GM21447 (cell line): Measurements from ENCODE around the gene NPC1.

Experiments
- ATAC-seq: cut with Tn5 transposase; IDR thresholded peaks from one replicate; pipeline ENCODE4 v1.9.1; 2021; ENCODE audit not compliant: unreplicated experiment

The NPC1 gene

GRCh38 chr18:23609390-23610023, 23.2 kb upstream of the NPC1 start:
- no peak for ATAC-seq

DNA sequence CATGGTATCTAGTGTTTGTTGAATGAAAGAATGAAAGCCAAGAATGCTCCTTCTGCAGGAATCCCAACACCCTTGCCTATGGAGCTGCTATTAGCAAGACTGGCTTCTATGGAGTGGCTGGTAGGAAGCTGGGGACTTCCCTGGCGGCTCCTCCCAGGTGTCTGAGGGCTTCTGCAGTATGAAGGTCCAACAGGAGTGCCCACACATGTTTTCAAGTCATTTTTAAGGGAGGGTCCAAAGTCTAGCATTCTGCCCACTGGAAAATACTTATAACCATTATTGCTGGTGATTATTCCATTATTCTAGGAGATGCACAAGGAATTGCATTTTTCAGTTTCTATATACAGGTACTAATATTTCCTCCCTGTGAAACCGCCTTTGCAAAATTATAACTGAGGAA, 21.9 kb upstream of the NPC1 start:
- ATAC-seq = no peak

DNA sequence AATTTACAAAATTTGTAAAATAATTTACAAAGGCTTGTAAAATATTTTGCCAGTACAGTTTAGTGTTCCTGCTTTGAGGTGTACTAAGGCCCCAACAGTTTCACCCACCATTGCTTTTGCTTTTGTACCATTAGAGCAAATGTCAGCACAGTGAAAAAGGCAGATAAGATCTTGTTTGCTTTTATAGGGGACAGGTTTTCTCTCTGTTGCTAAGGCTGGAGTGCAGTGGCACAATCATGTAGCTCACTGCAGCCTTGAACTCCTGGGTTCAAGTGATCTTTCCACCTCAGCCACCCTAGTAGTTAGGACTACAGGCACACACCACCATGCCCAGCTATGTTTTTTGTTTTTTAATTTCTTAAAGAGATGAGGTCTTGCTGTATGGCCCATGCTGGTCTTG, 19.6 kb upstream of the NPC1 start:
- no peak for ATAC-seq

GRCh38 chr18:23599809-23600208, 13.5 kb upstream of the NPC1 start:
- no peak for ATAC-seq

GRCh38 chr18:23596183-23596582, 9.9 kb upstream of the NPC1 start:
- ATAC-seq = no peak

GRCh38 chr18:23595591-23595990, 9.3 kb upstream of the NPC1 start:
- no peak for ATAC-seq

DNA sequence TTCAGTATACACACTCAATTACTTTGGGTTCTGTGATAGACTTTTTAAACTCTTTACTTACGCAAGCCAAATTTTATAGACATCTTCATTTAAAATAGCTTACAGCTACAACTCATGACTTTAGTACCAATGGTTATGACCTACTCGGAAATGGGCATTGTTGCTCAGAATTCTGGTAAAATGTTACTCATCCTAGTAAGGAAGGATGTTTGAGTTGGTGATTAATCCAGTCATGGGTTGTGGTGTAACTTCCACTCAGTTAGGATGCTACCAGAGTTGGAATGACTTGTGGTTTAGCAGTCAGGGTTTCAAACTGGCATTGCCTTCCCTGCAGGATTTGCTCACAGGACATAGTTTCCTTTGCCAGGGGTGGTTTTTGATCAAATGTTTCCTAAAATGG, 7.4 kb upstream of the NPC1 start:
- ATAC-seq = no peak

GRCh38 chr18:23592911-23593310, 6.6 kb upstream of the NPC1 start:
- ATAC-seq = no peak

DNA sequence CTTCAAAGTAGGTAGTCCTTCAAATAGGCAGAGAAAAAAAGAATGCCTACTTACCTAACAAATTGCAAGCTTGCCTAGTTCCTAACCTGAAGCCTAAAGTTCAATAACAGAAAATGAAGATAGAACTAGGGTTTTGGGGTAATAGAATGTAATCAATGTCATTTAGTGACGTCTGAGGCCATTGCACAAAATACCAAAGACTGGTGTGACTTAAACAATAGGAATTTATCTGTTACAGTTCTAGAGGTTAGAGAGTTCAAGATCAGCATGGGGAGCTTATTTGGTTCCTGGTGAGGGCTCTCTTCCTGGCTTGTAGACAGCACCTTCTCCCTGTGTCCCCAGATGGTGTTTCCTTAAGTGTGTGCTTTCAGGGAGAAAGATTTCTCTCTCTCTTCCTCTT, 4.7 kb upstream of the NPC1 start:
- no peak for ATAC-seq

- no peak for ATAC-seq
Observed at GRCh38 chr18:23588836-23589560, 2.7 kb upstream of the NPC1 start.

DNA sequence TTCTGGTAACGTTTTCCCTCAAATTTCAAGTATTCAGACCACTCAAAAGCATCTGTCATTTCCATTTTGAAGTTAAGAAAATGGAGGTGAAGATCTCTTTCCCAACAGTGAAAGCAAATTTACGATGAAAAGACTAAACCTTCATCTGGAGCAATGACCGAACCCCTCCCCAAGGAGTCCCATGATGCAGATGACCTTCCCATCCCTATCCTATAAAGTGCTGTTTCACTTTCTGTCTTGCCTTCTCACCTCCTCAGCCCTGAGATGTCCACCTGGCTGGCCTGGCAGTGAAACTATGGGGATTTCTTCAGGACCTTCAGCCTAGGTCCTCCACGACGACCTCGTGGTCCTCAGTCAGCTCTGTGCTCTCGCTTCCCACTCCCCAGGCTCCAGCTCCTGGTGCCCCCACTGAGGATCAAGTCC, 925 bp upstream of the NPC1 start:
- no peak for ATAC-seq

DNA sequence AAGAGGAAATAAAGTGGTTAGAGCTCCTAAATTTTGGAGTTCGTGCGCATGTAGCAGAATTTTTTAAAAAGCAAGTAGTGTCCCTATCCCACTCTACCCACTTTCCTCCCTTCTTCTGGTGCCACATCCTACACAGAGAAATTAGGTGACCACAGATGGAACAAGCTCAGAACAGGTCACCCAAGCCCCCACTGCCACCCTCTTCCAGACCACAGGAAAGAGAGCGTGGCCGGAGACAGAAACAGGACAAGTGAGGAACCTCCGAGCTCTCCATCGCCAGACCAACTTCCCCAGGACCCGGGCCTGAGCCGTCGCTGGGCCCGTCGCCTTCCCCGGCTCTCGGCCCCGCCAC, 433 bp downstream of the NPC1 start:
- ATAC-seq = peak; percentile 4

- no peak for ATAC-seq
Observed at GRCh38 chr18:23585007-23585871, 1.1 kb downstream of the NPC1 start.

GRCh38 chr18:23584019-23584983, 2.0 kb downstream of the NPC1 start:
- no peak for ATAC-seq

GRCh38 chr18:23583071-23583865, 3.0 kb downstream of the NPC1 start:
- no peak for ATAC-seq

DNA sequence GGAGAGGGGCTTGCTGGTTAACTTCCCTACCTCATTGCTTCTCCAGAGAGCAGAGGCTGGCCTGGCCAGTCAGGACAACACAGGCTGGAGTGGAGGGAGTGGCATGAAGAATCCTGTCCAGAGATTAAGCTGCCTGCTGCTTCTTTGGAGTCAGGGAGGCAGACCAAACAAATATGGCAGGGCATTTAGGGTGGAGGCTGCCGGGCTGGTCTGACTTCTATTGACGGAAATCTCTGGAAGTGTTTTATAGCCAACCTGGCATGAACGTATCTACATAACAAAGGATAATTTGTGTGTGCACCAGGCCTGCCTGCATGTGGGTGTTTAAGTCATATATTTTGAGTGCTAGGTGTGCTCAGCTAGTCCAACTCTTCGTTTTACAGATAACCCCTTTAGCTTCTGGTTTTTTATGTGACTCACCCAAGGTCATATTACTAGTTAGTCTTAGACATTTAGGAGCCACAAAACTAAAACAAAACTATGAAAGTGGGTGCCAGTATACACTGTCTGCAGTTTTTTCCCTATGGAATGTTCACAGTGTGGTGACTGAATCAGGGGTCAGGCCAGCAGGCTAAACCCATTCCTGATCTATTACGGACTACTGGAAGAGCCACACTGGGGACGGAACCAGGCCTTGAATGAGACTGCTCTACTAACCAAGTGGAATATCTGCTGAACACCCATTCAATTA, 5.5 kb downstream of the NPC1 start:
- ATAC-seq = no peak

DNA sequence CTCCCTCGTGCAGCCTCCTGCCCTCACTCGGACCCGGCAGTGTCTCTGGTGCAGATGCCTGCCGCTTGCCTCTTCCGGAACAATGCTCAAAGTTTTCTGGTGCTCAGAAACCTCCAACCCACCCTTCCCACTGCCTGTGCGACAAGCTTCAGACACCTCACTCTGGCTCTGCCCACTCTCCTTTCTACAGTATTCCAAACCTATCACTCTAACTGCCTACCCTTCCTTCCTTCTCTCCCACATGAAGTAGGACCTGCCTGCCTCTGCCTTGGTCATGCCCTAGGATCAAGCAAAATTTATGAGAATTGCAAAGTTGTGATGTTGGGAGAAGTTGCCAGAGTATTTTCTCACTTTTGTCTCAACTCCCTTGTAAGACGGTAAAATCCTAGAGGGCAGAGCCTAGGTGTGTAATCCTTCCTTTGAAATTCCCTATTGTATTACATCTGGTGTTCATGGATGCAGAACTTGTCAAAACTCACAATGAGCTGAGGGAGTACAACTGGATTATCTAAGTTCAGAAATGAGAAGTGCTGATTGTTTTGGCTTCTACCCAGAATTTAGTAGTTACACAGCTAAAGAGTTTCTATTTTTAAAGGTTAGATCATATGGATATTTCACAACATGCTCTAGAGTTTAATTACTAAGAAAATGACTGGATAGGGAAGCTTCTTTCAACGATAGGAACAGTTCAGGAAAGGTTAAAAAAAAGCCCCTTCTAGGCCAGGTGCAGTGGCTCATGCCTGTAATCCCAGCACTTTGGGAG, 7.2 kb downstream of the NPC1 start:
- no peak for ATAC-seq

DNA sequence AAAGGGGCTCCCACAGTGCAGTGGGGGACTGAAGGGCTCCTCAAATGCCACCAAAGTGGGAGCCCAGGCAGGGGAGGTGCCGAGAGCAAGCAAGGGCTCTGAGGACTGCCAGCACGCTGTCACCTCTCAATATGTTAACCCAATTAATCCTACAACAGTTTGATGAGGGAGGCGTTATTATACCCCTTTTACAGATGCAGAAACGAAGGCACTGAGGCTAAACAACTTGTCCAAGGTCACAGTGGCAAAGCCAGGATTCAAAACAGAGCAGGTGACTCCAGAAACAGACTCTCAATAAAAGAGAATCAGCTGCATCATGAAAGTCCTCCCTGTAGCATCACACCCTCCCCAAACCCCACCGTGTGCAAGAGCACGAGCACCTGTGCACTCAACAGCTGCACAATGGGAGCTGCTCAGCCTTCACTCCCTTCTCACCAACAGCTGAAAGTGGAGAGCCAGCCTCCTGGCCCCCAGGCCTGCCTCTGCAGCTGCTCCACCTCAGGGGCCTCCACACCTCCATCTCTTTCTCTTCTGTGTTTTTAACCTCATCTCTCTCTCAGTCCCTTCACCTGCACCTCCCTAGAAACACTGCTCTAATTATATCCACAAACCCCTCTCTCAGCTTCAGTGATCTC, 8.1 kb downstream of the NPC1 start:
- ATAC-seq = no peak
